ENCODE data around the gene DSP.

The DSP gene

GRCh38 chr6:7537565-7538174, 3.8 kb upstream of the DSP start:
- in situ Hi-C loops (cut with HindIII; ENCODE audit: low sequenced_read_pairs), result no loop called here

- in situ Hi-C loops (cut with HindIII; ENCODE audit: low sequenced_read_pairs), result no loop called here
Observed at GRCh38 chr6:7538484-7538883, 3.0 kb upstream of the DSP start.

GRCh38 chr6:7540595-7540994, 876 bp upstream of the DSP start:
- in situ Hi-C loops (cut with HindIII; ENCODE audit: low sequenced_read_pairs), result no loop called here

- in situ Hi-C loops (cut with HindIII; ENCODE audit: low sequenced_read_pairs), result no loop called here
Observed at GRCh38 chr6:7542065-7542873, 798 bp downstream of the DSP start.

- in situ Hi-C loops (cut with HindIII; ENCODE audit: low sequenced_read_pairs), result no loop called here
Observed at GRCh38 chr6:7542874-7543624, 1.6 kb downstream of the DSP start.

GRCh38 chr6:7543789-7544424, 2.4 kb downstream of the DSP start:
- in situ Hi-C loops (cut with HindIII; ENCODE audit: low sequenced_read_pairs), result no loop called here

GRCh38 chr6:7544597-7544996, 3.1 kb downstream of the DSP start:
- in situ Hi-C loops (cut with HindIII; ENCODE audit: low sequenced_read_pairs), result no loop called here

GRCh38 chr6:7545316-7546019, 4.0 kb downstream of the DSP start:
- in situ Hi-C loops (cut with HindIII; ENCODE audit: low sequenced_read_pairs), result no loop called here

GRCh38 chr6:7546020-7546369, 4.5 kb downstream of the DSP start:
- in situ Hi-C loops (cut with HindIII; ENCODE audit: low sequenced_read_pairs), result no loop called here

- in situ Hi-C loops (cut with HindIII; ENCODE audit: low sequenced_read_pairs), result no loop called here
Observed at GRCh38 chr6:7546383-7546782, 4.9 kb downstream of the DSP start.

GRCh38 chr6:7546896-7547295, 5.4 kb downstream of the DSP start:
- in situ Hi-C loops (cut with HindIII; ENCODE audit: low sequenced_read_pairs), result no loop called here

GRCh38 chr6:7547315-7547714, 5.8 kb downstream of the DSP start:
- in situ Hi-C loops (cut with HindIII; ENCODE audit: low sequenced_read_pairs), result no loop called here

- in situ Hi-C loops (cut with HindIII; ENCODE audit: low sequenced_read_pairs), result no loop called here
Observed at GRCh38 chr6:7550433-7550801, 8.9 kb downstream of the DSP start.

GRCh38 chr6:7554533-7555275, 13.2 kb downstream of the DSP start:
- in situ Hi-C loops (cut with HindIII; ENCODE audit: low sequenced_read_pairs), result no loop called here

- in situ Hi-C loops (cut with HindIII; ENCODE audit: low sequenced_read_pairs), result no loop called here
Observed at GRCh38 chr6:7555671-7556070, 14.2 kb downstream of the DSP start.

GRCh38 chr6:7556394-7557106, 15.1 kb downstream of the DSP start:
- in situ Hi-C loops (cut with HindIII; ENCODE audit: low sequenced_read_pairs), result no loop called here

GRCh38 chr6:7557652-7558051, 16.2 kb downstream of the DSP start:
- in situ Hi-C loops (cut with HindIII; ENCODE audit: low sequenced_read_pairs), result no loop called here

GRCh38 chr6:7558781-7559180, 17.3 kb downstream of the DSP start:
- in situ Hi-C loops (cut with HindIII; ENCODE audit: low sequenced_read_pairs), result no loop called here

- in situ Hi-C loops (cut with HindIII; ENCODE audit: low sequenced_read_pairs), result no loop called here
Observed at GRCh38 chr6:7559196-7559595, 17.7 kb downstream of the DSP start.

Data from DLD1 (cell line).